OCI-LY3 (cell line): ENCODE results near the gene USP7.

Experiments
- H2AFZ ChIP-seq: fragments of 200-600, 300-600 bp; shearing (Covaris generic); 2 replicates; pipeline ENCODE4 v1.6.0; 2014; ENCODE audit warnings: antibody characterized with exemption, low read depth, low read length
- H3K27ac ChIP-seq: fragments of 200-600, 300-600 bp; sonication (generic); 2 replicates; pipeline ENCODE4 v1.5.1; 2014; ENCODE audit warnings: mild to moderate bottlenecking, low read length, moderate library complexity, mixed read lengths
- H3K27me3 ChIP-seq: fragments of 200-600, 300-600 bp; sonication (generic); 2 replicates; pipeline ENCODE4 v1.6.1; 2014; ENCODE audit warnings: low read depth, low read length, mixed read lengths
- H3K36me3 ChIP-seq: fragments of 200-600, 300-600 bp; sonication (generic); replicated peaks from 2 replicates; pipeline ENCODE3; 2014; ENCODE audit warnings: low read depth, low read length, mixed read lengths
- H3K4me1 ChIP-seq: fragments of 300-600, 200-600 bp; sonication (generic); 2 replicates; pipeline ENCODE4 v1.6.1; 2014; ENCODE audit warnings: low read length, mixed read lengths
- H3K4me2 ChIP-seq: fragments of 200-600, 300-600 bp; sonication (generic); 2 replicates; pipeline ENCODE4 v1.6.1; 2014; ENCODE audit warnings: low read length, mixed read lengths
- H3K4me3 ChIP-seq: fragments of 300-600, 200-600 bp; sonication (generic); 2 replicates; pipeline ENCODE4 v1.5.1; 2014; ENCODE audit warnings: antibody characterized with exemption, mild to moderate bottlenecking, low read length, moderate library complexity
- H3K79me2 ChIP-seq: fragments of 300-600, 200-600 bp; shearing (Covaris generic); 2 replicates; pipeline ENCODE4 v1.6.1; 2014; ENCODE audit warnings: mild to moderate bottlenecking, low read length, mixed read lengths
- H3K9ac ChIP-seq: fragments of 300-600, 200-600 bp; shearing (Covaris generic); 2 replicates; pipeline ENCODE4 v1.6.0; 2014; ENCODE audit warnings: mild to moderate bottlenecking, low read length, moderate library complexity
- H3K9me3 ChIP-seq: fragments of 200-600, 300-600 bp; shearing (Covaris generic); 2 replicates; pipeline ENCODE4 v1.6.1; 2014; ENCODE audit warnings: low read length, mixed read lengths; ENCODE audit not compliant: insufficient read depth
- H4K20me1 ChIP-seq: fragments of 200-600, 300-600 bp; sonication (generic); 2 replicates; pipeline ENCODE4 v1.6.1; 2016; ENCODE audit warnings: low read length, mixed read lengths; ENCODE audit not compliant: insufficient read depth
- EZH2phosphoT487 ChIP-seq: fragments of 200-600 bp; shearing (Covaris generic); IDR thresholded peaks from 2 replicates; pipeline ENCODE4 v1.6.1; 2018; ENCODE audit warnings: antibody characterized with exemption, mixed run types, low read depth
- TF ChIP-seq, protein P1 (sequence below): fragments of 200-600, 300-600 bp; sonication (generic); IDR thresholded peaks from 2 replicates; pipeline ENCODE4 v1.5.1; 2014; ENCODE audit warnings: antibody characterized with exemption, low read length, low read depth

The USP7 gene

DNA sequence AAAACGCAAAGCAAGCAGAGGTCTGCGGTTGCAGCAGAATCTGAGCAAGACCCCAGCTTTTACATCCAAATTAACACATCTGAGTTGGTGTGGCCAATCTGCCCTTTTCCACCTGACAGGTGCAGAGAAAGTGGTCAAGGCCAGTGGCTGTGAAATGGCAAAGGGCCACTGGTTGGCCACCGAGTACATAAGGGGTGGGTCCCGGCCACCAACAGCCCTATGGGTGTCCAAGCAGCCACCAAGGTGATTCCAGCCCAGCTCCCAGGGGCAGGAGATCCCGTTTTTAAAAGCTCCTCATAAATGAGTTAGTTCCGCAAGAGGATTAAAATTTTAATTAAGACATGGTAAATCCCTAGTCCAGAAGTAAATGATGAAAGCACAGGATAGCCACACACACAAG is 29.1 kb downstream of the USP7 start:
- H3K36me3 ChIP-seq = peaks cover 12% of the 10 kb centered on the region
- H3K79me2 ChIP-seq = peaks cover 100% of the 10 kb centered on the region
- peaks cover 23% of the 10 kb centered on the region for H3K4me1 ChIP-seq
- H3K9ac ChIP-seq = no peak overlapping the region
- H2AFZ ChIP-seq = no peak overlapping the region
- H3K4me2 ChIP-seq = no peak overlapping the region
- no peaks in the 10 kb centered on the region for H3K27me3 ChIP-seq
- H3K4me3 ChIP-seq = no peak overlapping the region
- TF ChIP-seq EZH2phosphoT487 = no peak
- TF ChIP-seq, protein P1, sequence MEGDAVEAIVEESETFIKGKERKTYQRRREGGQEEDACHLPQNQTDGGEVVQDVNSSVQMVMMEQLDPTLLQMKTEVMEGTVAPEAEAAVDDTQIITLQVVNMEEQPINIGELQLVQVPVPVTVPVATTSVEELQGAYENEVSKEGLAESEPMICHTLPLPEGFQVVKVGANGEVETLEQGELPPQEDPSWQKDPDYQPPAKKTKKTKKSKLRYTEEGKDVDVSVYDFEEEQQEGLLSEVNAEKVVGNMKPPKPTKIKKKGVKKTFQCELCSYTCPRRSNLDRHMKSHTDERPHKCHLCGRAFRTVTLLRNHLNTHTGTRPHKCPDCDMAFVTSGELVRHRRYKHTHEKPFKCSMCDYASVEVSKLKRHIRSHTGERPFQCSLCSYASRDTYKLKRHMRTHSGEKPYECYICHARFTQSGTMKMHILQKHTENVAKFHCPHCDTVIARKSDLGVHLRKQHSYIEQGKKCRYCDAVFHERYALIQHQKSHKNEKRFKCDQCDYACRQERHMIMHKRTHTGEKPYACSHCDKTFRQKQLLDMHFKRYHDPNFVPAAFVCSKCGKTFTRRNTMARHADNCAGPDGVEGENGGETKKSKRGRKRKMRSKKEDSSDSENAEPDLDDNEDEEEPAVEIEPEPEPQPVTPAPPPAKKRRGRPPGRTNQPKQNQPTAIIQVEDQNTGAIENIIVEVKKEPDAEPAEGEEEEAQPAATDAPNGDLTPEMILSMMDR = no peak
- no peaks in the 10 kb centered on the region for H3K9me3 ChIP-seq
- H4K20me1 ChIP-seq = peaks cover 100% of the 10 kb centered on the region
- H3K27ac ChIP-seq = no peak overlapping the region

DNA sequence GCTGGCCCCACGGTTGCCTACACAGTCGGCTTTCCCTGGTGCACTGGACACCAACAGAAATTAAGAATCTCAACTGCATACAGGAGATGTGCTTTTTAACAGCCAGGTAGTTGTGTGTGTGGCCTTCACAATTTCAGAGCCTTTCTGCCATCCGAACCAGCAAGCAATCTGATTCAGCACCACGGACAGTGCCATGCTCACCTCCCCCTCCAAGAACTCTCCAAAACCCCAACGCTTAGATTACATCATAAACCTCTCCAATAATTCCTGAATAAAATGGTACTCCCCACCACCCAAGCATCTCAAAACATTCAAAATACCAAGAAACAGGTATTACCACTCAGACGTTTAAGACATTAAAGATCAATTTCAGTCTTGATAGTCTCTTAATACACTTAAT is 31.8 kb downstream of the USP7 start:
- peaks cover 36% of the 10 kb centered on the region for H3K4me1 ChIP-seq
- peaks cover 99% of the 10 kb centered on the region for H3K79me2 ChIP-seq
- no peak overlapping the region for H3K4me2 ChIP-seq
- peaks cover 100% of the 10 kb centered on the region for H4K20me1 ChIP-seq
- H3K9me3 ChIP-seq = no peaks in the 10 kb centered on the region
- H3K36me3 ChIP-seq = peaks cover 23% of the 10 kb centered on the region
- no peak overlapping the region for H2AFZ ChIP-seq
- no peaks in the 10 kb centered on the region for H3K27me3 ChIP-seq
- H3K9ac ChIP-seq = no peak overlapping the region
- no peak overlapping the region for H3K4me3 ChIP-seq
- H3K27ac ChIP-seq = no peak overlapping the region
- TF ChIP-seq, protein P1 = no peak

DNA sequence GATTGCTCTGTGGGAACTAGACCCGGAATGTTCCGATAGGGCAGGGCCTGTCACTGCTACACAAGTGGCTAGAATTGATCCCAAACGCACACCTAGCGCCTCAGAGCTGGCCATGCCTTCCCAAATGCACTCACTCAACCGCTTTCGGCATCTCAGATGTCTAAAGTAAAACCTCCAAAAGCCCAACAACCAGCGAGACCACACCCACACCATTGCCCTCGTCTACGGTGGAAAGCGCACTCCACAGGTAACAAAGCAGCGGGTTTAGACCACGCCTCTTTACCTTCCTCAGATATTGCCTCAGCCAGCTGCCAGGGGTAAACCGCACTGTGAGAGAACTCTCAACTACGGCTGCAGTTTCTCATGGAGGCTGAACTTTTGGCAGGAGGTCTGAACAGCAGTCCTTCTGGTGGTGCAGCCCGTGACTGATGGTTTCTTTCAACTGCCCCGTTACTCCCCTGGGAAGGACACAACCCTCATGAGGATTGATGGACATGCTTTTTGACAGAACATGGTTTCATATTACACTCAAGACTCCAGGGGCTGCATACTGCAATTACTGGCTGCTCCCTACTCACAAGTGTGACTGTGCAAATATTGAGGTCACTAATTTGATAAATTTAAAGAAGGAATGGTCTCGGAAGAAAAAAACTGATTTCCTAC is 34.5 kb downstream of the USP7 start:
- Histone ChIP-seq H3K79me2 (peaks cover 97% of the 10 kb centered on the region), H3K9ac (no peak overlapping the region), H3K36me3 (peaks cover 38% of the 10 kb centered on the region), H3K27ac (no peak overlapping the region), H3K4me1 (peaks cover 27% of the 10 kb centered on the region), H4K20me1 (peaks cover 98% of the 10 kb centered on the region), H2AFZ (no peak overlapping the region), H3K4me3 (peak overlapping the region; percentile 14; the same call in 1 of the 2 replicates), H3K4me2 (peak overlapping the region; percentile 62), H3K27me3 (no peaks in the 10 kb centered on the region), H3K9me3 (no peaks in the 10 kb centered on the region)
- TF ChIP-seq EZH2phosphoT487 = no peak
- TF ChIP-seq, protein P1 = no peak

DNA sequence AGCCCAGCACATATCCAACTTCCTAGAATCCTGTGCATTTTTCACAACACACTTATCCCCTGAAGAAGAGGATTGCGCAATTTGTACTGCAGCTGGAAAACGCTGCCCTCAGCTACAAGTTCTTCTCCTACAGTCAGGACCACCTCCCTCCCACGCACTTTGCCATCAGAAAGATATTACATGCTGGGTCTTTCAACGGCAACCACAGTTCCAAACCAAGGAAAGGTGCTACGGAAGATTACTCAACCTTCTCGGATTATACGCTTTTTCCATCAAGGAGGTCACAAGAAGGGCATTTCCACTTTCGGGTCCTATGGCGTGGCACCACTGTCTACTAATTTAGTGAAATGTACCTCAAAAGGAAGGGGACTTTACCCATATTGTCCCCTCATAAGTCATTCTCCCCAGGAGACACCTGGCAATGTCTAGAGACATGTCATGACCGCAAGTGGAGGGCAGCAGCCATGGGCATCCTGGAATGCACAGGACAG is 35.2 kb downstream of the USP7 start:
- Histone ChIP-seq H3K4me3 (peak overlapping the region; percentile 14; the same call in 1 of the 2 replicates), H3K79me2 (peaks cover 97% of the 10 kb centered on the region), H3K9me3 (no peaks in the 10 kb centered on the region), H3K4me1 (peaks cover 27% of the 10 kb centered on the region), H3K4me2 (peak overlapping the region; percentile 62), H4K20me1 (peaks cover 98% of the 10 kb centered on the region), H2AFZ (no peak overlapping the region), H3K36me3 (peaks cover 41% of the 10 kb centered on the region), H3K27ac (no peak overlapping the region), H3K9ac (no peak overlapping the region), H3K27me3 (no peaks in the 10 kb centered on the region)
- 0 out of 2 replicates have a peak, but pooled peaks have one; percentile 23 for TF ChIP-seq EZH2phosphoT487
- TF ChIP-seq, protein P1 = no peak
